Gastroesophageal sphincter (tissue), 3 donors: Measurements from ENCODE around the gene UNCX.

Experiments used
- EP300 ChIP-seq: sonication (generic); formaldehyde crosslinking; IDR thresholded peaks from one replicate; pipeline ENCODE4 v1.6.1; 2017; ENCODE audit warnings: antibody characterized with exemption, mild to moderate bottlenecking
- POLR2A ChIP-seq, 2 donors: fragments of 450-650 bp; IDR thresholded peaks; one replicate each; pipeline ENCODE4 v1.6.1; 2017; ENCODE audit warnings: antibody characterized with exemption in 2 of 2, mild to moderate bottlenecking in 2 of 2, moderate library complexity in 1 of 2
- TF ChIP-seq, protein P1 (sequence below), 4 experiments: fragments of 200-600 bp in 2 of 4; fragments of 450-650 bp in 2 of 4; sonication (generic) in 1 of 4; IDR thresholded peaks; one replicate each; pipeline ENCODE4 v1.5.1; 2017 to 2019; ENCODE audit warnings: antibody characterized with exemption in 4 of 4, mild to moderate bottlenecking in 2 of 4, moderate library complexity in 2 of 4

DNA sequence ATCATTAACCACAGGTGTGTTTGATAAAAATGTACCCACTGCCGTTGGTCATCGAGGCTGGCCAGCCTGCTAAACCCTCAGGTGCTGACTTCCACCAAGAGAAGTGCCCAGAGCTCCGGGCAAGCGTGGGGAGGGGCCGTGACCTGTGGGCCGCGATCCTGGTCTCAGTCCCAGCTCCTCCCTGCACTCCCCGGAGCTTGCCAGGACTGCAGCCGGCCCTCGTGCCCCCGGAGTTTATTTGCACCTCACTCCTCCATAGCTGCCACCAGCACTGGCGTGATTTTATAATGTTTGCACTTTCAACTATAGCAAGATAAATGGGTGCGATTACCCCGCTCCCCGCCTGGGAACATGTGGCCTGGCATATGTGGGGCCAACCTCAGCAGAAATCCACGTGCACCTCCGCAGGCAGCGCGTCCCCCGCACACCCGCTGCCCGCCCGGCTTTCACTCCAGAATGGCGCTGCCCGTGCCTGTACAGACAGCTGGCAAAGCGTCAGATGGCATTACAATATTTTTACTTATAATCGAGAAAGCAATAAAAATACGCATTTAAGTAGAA is 30.8 kb downstream of the UNCX start:
- TF ChIP-seq POLR2A (IDR thresholded peaks at IDR 0.05) (no peak), EP300 (no peak)
- TF ChIP-seq, protein P1, sequence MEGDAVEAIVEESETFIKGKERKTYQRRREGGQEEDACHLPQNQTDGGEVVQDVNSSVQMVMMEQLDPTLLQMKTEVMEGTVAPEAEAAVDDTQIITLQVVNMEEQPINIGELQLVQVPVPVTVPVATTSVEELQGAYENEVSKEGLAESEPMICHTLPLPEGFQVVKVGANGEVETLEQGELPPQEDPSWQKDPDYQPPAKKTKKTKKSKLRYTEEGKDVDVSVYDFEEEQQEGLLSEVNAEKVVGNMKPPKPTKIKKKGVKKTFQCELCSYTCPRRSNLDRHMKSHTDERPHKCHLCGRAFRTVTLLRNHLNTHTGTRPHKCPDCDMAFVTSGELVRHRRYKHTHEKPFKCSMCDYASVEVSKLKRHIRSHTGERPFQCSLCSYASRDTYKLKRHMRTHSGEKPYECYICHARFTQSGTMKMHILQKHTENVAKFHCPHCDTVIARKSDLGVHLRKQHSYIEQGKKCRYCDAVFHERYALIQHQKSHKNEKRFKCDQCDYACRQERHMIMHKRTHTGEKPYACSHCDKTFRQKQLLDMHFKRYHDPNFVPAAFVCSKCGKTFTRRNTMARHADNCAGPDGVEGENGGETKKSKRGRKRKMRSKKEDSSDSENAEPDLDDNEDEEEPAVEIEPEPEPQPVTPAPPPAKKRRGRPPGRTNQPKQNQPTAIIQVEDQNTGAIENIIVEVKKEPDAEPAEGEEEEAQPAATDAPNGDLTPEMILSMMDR (IDR thresholded peaks at IDR 0.05) = no peak
